GM12892 (cell line): Measurements from ENCODE around the gene EIF2B1. TPM values are rescaled to one million over a fixed set of nuclear protein-coding genes. Genes with fewer than 3 reads are reported as not detected.

Experiments
- DNase-seq: peaks from one replicate; pipeline ENCODE4 v3.0.0; 2011; ENCODE audit not compliant: insufficient read length
- FAIRE-seq: peaks from 2 replicates; lab custom pipeline; 2011; peaks lifted over from hg19 to GRCh38; lab: Jason Lieb, UNC
- POLR2A ChIP-seq: IDR thresholded peaks from 2 replicates; pipeline ENCODE4 v1.6.1; 2011; ENCODE audit warnings: low read depth, low read length, control low read depth
- POLR2AphosphoS5 ChIP-seq: IDR thresholded peaks from 2 replicates; pipeline ENCODE4 v1.6.1; 2011; ENCODE audit warnings: low read depth, low read length, control low read depth
- TAF1 ChIP-seq: IDR thresholded peaks from 2 replicates; pipeline ENCODE4 v1.6.1; 2011; ENCODE audit warnings: low read depth, mild to moderate bottlenecking, control low read depth, low read length, borderline replicate concordance
- polyA plus RNA-seq: library from polyadenylated mRNA; unstranded; fragments of >200 nt; gene quantifications from one replicate; pipeline ENCODE4 v1.2.1, GENCODE V29; 2012; ENCODE audit warnings: missing spikeins, inconsistent platforms; ENCODE audit not compliant: missing spikeins

Gene EIF2B1
- 42.5 TPM for polyA plus RNA-seq

GRCh38 chr12:123633379-123634141 is at the start of gene EIF2B1, which contains the start of gene GTF2H3:
Gene EIF2B1, minus strand, starts transcription at chr12:123633686. Its CDS starts 129 bp downstream, at chr12:123633557.
Gene GTF2H3, plus strand, starts transcription at chr12:123633829. Its CDS starts 31 bp downstream, at chr12:123633860.
- TF ChIP-seq POLR2AphosphoS5 (peak; percentile 99), POLR2A (peak; percentile 99), TAF1 (peak; percentile 94)
- DNase-seq (peak; percentile 97), FAIRE-seq (peak; percentile 99)

- no peak for TF ChIP-seq POLR2A
- no peak for TF ChIP-seq POLR2AphosphoS5
- TF ChIP-seq TAF1 = no peak
- FAIRE-seq (peak; percentile 73), DNase-seq (no peak)
Measured at GRCh38 chr12:123681605-123682004, 48.1 kb upstream of the EIF2B1 start.

- TF ChIP-seq POLR2AphosphoS5 = no peak
- no peak for TF ChIP-seq POLR2A
- FAIRE-seq (no peak), DNase-seq (no peak)
Measured at GRCh38 chr12:123678981-123679380, 45.5 kb upstream of the EIF2B1 start.

GRCh38 chr12:123676616-123677320 is 43.3 kb upstream of the EIF2B1 start:
- no peak for TF ChIP-seq TAF1
- no peak for TF ChIP-seq POLR2AphosphoS5
- TF ChIP-seq POLR2A = no peak
- no peak for DNase-seq
- FAIRE-seq = no peak

- DNase-seq (no peak), FAIRE-seq (no peak)
- TF ChIP-seq POLR2AphosphoS5 (no peak), POLR2A (no peak), TAF1 (no peak)
Measured at GRCh38 chr12:123675436-123675835, 42.0 kb upstream of the EIF2B1 start.

- TF ChIP-seq POLR2A = no peak
- TF ChIP-seq TAF1 = no peak
- TF ChIP-seq POLR2AphosphoS5 = no peak
- DNase-seq (no peak), FAIRE-seq (no peak)
Measured at GRCh38 chr12:123671876-123672275, 38.4 kb upstream of the EIF2B1 start.

- peak; percentile 97 for FAIRE-seq
- DNase-seq = peak; percentile 99
- no peak for TF ChIP-seq POLR2AphosphoS5
- peak; percentile 54; the same call in 1 of the 2 replicates for TF ChIP-seq POLR2A
- 0 out of 2 replicates have a peak, but pooled peaks have one; percentile 13 for TF ChIP-seq TAF1
Measured at GRCh38 chr12:123670882-123671728, 37.6 kb upstream of the EIF2B1 start, which contains the start of gene TCTN2. Gene TCTN2, plus strand, starts transcription at chr12:123671113. Its CDS starts 128 bp downstream, at chr12:123671241.

GRCh38 chr12:123667771-123668170 is 34.3 kb upstream of the EIF2B1 start:
- no peak for FAIRE-seq
- no peak for DNase-seq
- TF ChIP-seq POLR2AphosphoS5 (no peak), POLR2A (no peak), TAF1 (no peak)

- TF ChIP-seq POLR2AphosphoS5 = no peak
- no peak for TF ChIP-seq TAF1
- no peak for TF ChIP-seq POLR2A
- no peak for DNase-seq
- no peak for FAIRE-seq
Measured at GRCh38 chr12:123659996-123660727, 26.7 kb upstream of the EIF2B1 start.

GRCh38 chr12:123657211-123657610 is 23.7 kb upstream of the EIF2B1 start:
- DNase-seq (no peak), FAIRE-seq (no peak)
- TF ChIP-seq POLR2A (no peak), TAF1 (no peak), POLR2AphosphoS5 (no peak)
